ENCODE data around the gene CP.
A peak's percentile ranks its signal among the peaks of the same experiment; 100 is the strongest.

Gene CP

GRCh38 chr3:149180057-149180573 lies 41.5 kb downstream of the CP start:
- DNase-seq = no peak

GRCh38 chr3:149179220-149179619 lies 42.4 kb downstream of the CP start:
- no peak for DNase-seq

- no peak for DNase-seq
Observed at GRCh38 chr3:149177122-149177521, 44.5 kb downstream of the CP start.

GRCh38 chr3:149174901-149175300 lies 46.7 kb downstream of the CP start:
- DNase-seq = no peak

- DNase-seq = no peak
Observed at GRCh38 chr3:149170672-149171071, 51.0 kb downstream of the CP start.

- DNase-seq = no peak
Observed at GRCh38 chr3:149167898-149168297, 53.7 kb downstream of the CP start.

GRCh38 chr3:149163066-149163465 lies 58.6 kb downstream of the CP start:
- DNase-seq = no peak

- no peak for DNase-seq
Observed at GRCh38 chr3:149162007-149162406, 59.6 kb downstream of the CP start.

GRCh38 chr3:149160754-149161300 lies 60.8 kb downstream of the CP start:
- no peak for DNase-seq

GRCh38 chr3:149153402-149153801 lies 68.2 kb downstream of the CP start:
- DNase-seq = no peak

- peak; percentile 16 for DNase-seq
Observed at GRCh38 chr3:149152420-149152819, 69.2 kb downstream of the CP start.

- DNase-seq = no peak
Observed at GRCh38 chr3:149151843-149152242, 69.8 kb downstream of the CP start.

GRCh38 chr3:149150436-149150835 lies 71.2 kb downstream of the CP start:
- DNase-seq = no peak

- DNase-seq = no peak
Observed at GRCh38 chr3:149145974-149146373, 75.7 kb downstream of the CP start.

GRCh38 chr3:149145356-149145755 lies 76.3 kb downstream of the CP start:
- no peak for DNase-seq

- no peak for DNase-seq
Observed at GRCh38 chr3:149142682-149143081, 78.9 kb downstream of the CP start.

GRCh38 chr3:149134575-149134974 lies 87.1 kb downstream of the CP start:
- no peak for DNase-seq

- no peak for DNase-seq
Observed at GRCh38 chr3:149131589-149131988, 90.0 kb downstream of the CP start.

GRCh38 chr3:149129326-149130205 lies 92.1 kb downstream of the CP start, which contains the start of gene HPS3:
HPS3 (plus strand) TSS chr3:149129638; CDS start chr3:149129724, 86 bp downstream.
- peak; percentile 88 for DNase-seq

- DNase-seq = no peak
Observed at GRCh38 chr3:149128821-149129220, 92.8 kb downstream of the CP start.

GRCh38 chr3:149122721-149123578 lies 98.7 kb downstream of the CP start:
- no peak for DNase-seq
